ENCODE results near the gene SKAP2.
A peak's percentile ranks its signal among the peaks of the same experiment; 100 is the strongest.

Gene SKAP2

DNA sequence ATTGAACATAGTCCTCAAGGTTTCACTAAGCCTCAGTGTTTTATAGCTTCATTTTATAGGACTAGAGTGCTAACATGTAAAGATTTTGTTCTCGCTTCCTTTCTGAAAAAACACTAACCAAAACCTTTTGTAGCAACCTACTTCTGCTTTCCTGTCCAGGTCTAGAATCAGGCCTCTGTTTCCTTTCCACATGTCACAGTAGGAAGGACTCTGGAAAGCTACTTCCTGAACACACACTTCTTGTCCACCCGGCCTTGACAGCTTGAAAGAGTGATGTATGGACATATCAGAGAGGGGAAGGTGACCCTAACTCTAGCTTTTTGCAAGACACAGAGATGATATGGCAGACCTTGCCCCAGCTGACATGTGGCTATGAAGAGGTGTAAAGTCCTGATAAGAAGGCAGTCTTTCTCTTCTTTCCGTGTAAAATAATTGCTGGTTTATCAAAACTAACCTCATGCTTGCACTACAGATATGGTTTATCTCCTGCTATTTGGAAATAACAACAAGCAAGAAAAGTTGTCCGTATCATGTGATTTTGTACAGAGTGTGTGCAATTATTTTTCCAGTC, 175.4 kb downstream of the SKAP2 start:
- H3K4me3 ChIP-seq (replicated peaks; ENCODE audit: low read depth, low read length): no peak overlapping the region
- peak; percentile 52 for DNase-seq (ENCODE audit: extremely low read depth, insufficient read length)
- no peaks in the 10 kb centered on the region for H3K36me3 ChIP-seq (ENCODE audit: control insufficient read depth, insufficient read depth, low read length)
- TF ChIP-seq, protein P1, sequence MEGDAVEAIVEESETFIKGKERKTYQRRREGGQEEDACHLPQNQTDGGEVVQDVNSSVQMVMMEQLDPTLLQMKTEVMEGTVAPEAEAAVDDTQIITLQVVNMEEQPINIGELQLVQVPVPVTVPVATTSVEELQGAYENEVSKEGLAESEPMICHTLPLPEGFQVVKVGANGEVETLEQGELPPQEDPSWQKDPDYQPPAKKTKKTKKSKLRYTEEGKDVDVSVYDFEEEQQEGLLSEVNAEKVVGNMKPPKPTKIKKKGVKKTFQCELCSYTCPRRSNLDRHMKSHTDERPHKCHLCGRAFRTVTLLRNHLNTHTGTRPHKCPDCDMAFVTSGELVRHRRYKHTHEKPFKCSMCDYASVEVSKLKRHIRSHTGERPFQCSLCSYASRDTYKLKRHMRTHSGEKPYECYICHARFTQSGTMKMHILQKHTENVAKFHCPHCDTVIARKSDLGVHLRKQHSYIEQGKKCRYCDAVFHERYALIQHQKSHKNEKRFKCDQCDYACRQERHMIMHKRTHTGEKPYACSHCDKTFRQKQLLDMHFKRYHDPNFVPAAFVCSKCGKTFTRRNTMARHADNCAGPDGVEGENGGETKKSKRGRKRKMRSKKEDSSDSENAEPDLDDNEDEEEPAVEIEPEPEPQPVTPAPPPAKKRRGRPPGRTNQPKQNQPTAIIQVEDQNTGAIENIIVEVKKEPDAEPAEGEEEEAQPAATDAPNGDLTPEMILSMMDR (IDR thresholded peaks at IDR 0.05; ENCODE audit: insufficient read depth, low read length, poor library complexity, severe bottlenecking): no peak
- H3K27me3 ChIP-seq (replicated peaks; ENCODE audit: control insufficient read depth, insufficient read depth, low read length): no peaks in the 10 kb centered on the region

DNA sequence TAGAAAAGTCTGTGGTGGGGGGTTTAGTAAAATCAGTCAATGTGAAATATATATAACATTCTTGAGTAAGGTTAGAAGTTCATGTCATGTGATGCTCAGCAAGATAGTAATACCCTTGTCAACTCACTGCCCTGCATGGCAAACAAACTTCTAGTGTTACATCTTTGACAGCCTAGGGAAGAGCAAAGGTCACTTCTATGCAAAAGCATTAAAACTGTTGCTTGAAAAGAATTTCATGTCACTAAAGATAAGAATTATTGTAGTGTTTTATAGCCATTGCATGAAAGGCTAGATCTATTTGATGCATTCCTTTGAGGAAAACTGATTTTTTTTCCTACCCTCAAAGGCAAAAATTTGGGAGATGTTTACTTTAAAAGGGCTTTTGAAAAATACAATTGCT, 176.0 kb downstream of the SKAP2 start:
- H3K4me3 ChIP-seq (replicated peaks; ENCODE audit: low read depth, low read length): no peak overlapping the region
- no peaks in the 10 kb centered on the region for H3K27me3 ChIP-seq (replicated peaks; ENCODE audit: control insufficient read depth, insufficient read depth, low read length)
- no peaks in the 10 kb centered on the region for H3K36me3 ChIP-seq (ENCODE audit: control insufficient read depth, insufficient read depth, low read length)
- DNase-seq (ENCODE audit: extremely low read depth, insufficient read length): no peak
- TF ChIP-seq, protein P1 (IDR thresholded peaks at IDR 0.05; ENCODE audit: insufficient read depth, low read length, poor library complexity, severe bottlenecking): no peak

DNA sequence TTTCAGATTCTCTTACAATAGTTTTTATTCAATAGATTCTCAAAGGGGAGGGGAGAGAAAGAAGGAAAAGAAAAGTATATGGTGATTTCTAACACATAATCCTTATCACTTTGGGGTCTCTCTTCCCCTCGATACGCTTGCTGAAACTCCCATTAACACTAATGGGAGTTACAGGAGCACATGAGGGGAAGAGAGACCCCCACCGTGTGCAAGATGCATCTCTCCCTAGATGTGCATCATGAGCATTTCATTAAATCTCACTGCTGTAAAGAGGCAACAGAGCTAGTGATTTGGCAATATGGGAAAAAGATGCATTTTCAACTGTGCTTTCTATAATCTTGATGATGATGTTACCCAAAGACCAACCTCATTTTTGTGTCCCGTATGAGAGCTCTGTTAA, 177.4 kb downstream of the SKAP2 start:
- Histone ChIP-seq H3K27me3 (replicated peaks; ENCODE audit: control insufficient read depth, insufficient read depth, low read length) (no peaks in the 10 kb centered on the region), H3K36me3 (ENCODE audit: control insufficient read depth, insufficient read depth, low read length) (no peaks in the 10 kb centered on the region), H3K4me3 (replicated peaks; ENCODE audit: low read depth, low read length) (no peak overlapping the region)
- TF ChIP-seq, protein P1 (IDR thresholded peaks at IDR 0.05; ENCODE audit: insufficient read depth, low read length, poor library complexity, severe bottlenecking): no peak
- no peak for DNase-seq (ENCODE audit: extremely low read depth, insufficient read length)

DNA sequence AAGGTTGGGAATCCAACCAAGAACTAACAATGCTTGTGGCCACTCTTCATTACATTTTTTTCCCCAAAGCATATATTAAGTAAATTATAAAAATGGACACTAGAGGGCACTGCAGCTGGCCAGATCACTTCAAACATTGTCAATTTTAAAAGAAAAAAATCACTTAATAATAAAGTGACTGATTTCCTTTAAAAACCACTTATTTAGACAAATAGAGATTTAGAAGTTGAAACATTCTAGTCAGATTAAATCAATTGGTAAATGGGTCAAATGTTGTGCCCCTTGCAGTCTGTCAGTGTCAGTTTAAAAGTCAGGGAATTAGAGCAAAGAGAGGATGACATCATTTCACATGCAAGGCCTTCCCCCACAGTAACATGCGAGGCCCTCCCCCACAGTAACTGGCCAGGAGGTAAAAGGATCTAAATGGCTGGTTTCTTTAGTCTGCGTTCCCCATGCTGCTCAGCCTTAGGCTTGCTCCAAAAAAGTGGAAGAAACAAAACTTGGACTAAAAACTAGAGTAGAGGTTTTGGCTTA, 177.9 kb downstream of the SKAP2 start:
- Histone ChIP-seq H3K4me3 (replicated peaks; ENCODE audit: low read depth, low read length) (no peak overlapping the region), H3K36me3 (ENCODE audit: control insufficient read depth, insufficient read depth, low read length) (no peaks in the 10 kb centered on the region), H3K27me3 (replicated peaks; ENCODE audit: control insufficient read depth, insufficient read depth, low read length) (no peaks in the 10 kb centered on the region)
- TF ChIP-seq, protein P1 (IDR thresholded peaks at IDR 0.05; ENCODE audit: insufficient read depth, low read length, poor library complexity, severe bottlenecking): peak; percentile 51
- DNase-seq (ENCODE audit: extremely low read depth, insufficient read length): no peak

DNA sequence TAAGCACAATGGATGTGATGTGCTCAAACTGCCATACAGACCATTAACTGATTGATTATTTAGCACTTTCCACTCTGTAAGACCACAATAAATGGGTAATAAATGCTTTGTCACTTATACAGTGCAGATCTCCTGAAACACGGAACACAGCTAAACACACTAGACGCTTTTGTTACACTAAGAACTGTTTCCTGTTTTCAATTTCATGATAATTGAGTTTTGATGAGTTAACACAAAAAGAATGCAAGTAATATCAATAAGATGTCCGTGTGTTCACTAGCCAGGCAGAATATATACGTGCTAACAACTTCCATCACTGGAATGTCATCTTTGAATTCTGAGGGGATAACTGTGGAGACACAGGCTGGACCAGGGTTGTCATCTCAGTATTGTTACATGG, 178.8 kb downstream of the SKAP2 start:
- H3K27me3 ChIP-seq (replicated peaks; ENCODE audit: control insufficient read depth, insufficient read depth, low read length): no peaks in the 10 kb centered on the region
- TF ChIP-seq, protein P1 (IDR thresholded peaks at IDR 0.05; ENCODE audit: insufficient read depth, low read length, poor library complexity, severe bottlenecking): no peak
- no peaks in the 10 kb centered on the region for H3K36me3 ChIP-seq (ENCODE audit: control insufficient read depth, insufficient read depth, low read length)
- no peak for DNase-seq (ENCODE audit: extremely low read depth, insufficient read length)
- no peak overlapping the region for H3K4me3 ChIP-seq (replicated peaks; ENCODE audit: low read depth, low read length)

DNA sequence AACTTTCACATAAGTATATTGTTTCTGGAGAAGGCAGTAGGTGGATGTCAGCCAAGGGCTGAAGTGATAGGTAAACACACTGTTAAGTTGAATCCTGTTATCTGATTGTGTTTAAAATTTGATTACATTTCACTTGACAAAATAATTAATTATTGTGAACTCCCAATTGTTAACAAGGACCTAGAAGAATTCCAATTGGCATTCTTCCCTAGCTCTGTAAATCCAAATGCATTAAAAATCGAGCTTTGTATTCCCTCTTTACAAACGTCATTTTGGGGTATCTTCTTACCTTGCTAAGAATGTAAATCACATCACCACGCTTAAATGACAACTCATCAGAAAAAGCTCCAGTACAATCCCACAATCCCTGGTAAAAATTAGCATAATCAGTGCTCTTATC, 179.9 kb downstream of the SKAP2 start:
- Histone ChIP-seq H3K36me3 (ENCODE audit: control insufficient read depth, insufficient read depth, low read length) (no peaks in the 10 kb centered on the region), H3K4me3 (replicated peaks; ENCODE audit: low read depth, low read length) (no peak overlapping the region), H3K27me3 (replicated peaks; ENCODE audit: control insufficient read depth, insufficient read depth, low read length) (no peaks in the 10 kb centered on the region)
- no peak for DNase-seq (ENCODE audit: extremely low read depth, insufficient read length)
- TF ChIP-seq, protein P1 (IDR thresholded peaks at IDR 0.05; ENCODE audit: insufficient read depth, low read length, poor library complexity, severe bottlenecking): no peak
